SK-N-SH treated with all-trans-retinoic acid at 6 μM for 48 hours (cell line): ENCODE measurements around the gene OPN4.
"Not testable (repeated sequence)": the region's sequence is repeated elsewhere in the genome, so short reads cannot be mapped to it uniquely, and the experiment has no call there.

ENCODE experiments used
- ATAC-seq: fragments of 200-7000 bp; cut with Tn5 transposase; 3 replicates; pipeline ENCODE4 v1.9.1; 2020; ENCODE audit warnings: mild to moderate bottlenecking, moderate library complexity
- ARNTL ChIP-seq: fragments of 450-650 bp; formaldehyde crosslinking; IDR thresholded peaks from 2 replicates; pipeline ENCODE4 v1.5.0; 2020; ENCODE audit warnings: low read depth, mild to moderate bottlenecking, moderate library complexity, borderline replicate concordance
- BACH2 ChIP-seq: fragments of 250-450 bp; sonication (Bioruptor Pico); IDR thresholded peaks from 2 replicates; pipeline ENCODE4 v1.9.0; 2021; ENCODE audit warnings: mild to moderate bottlenecking, borderline replicate concordance
- CREB5 ChIP-seq: fragments of 250-450 bp; sonication (Bioruptor Pico); IDR thresholded peaks from 2 replicates; pipeline ENCODE4 v1.5.1; 2020; ENCODE audit warnings: low read depth, mild to moderate bottlenecking, moderate library complexity
- CSDC2 ChIP-seq: fragments of 250-450 bp; sonication (Bioruptor Pico); IDR thresholded peaks from 2 replicates; pipeline ENCODE4 v1.5.0; 2020; ENCODE audit warnings: mild to moderate bottlenecking, moderate library complexity
- CSRNP3 ChIP-seq: fragments of 250-450 bp; sonication (Bioruptor Pico); IDR thresholded peaks from 2 replicates; pipeline ENCODE4 v1.5.1; 2021; ENCODE audit warnings: mild to moderate bottlenecking, moderate library complexity
- ESRRG ChIP-seq: fragments of 250-450 bp; sonication (Bioruptor Pico); IDR thresholded peaks from 2 replicates; pipeline ENCODE4 v1.6.1; 2021; ENCODE audit warnings: mild to moderate bottlenecking
- GLIS3 ChIP-seq: fragments of 250-450 bp; sonication (Bioruptor Pico); IDR thresholded peaks from 2 replicates; pipeline ENCODE4 v1.5.0; 2020; ENCODE audit warnings: mild to moderate bottlenecking, moderate library complexity
- OSR1 ChIP-seq: fragments of 250-450 bp; sonication (Bioruptor Pico); IDR thresholded peaks from 2 replicates; pipeline ENCODE4 v1.8.0; 2022; ENCODE audit warnings: moderate library complexity, mild to moderate bottlenecking, inconsistent platforms
- POU6F1 ChIP-seq: fragments of 250-450 bp; sonication (Bioruptor Pico); IDR thresholded peaks from 2 replicates; pipeline ENCODE4 v1.8.0; 2021; ENCODE audit warnings: low read depth, mild to moderate bottlenecking, moderate library complexity, borderline replicate concordance
- PPARA ChIP-seq: fragments of 250-450 bp; sonication (Bioruptor Pico); IDR thresholded peaks from 2 replicates; pipeline ENCODE4 v1.5.0; 2020; ENCODE audit warnings: mild to moderate bottlenecking, borderline replicate concordance
- RARB ChIP-seq: fragments of 250-450 bp; sonication (Bioruptor Pico); IDR thresholded peaks from 2 replicates; pipeline ENCODE4 v1.8.0; 2021; ENCODE audit warnings: mild to moderate bottlenecking, moderate library complexity
- SNAI2 ChIP-seq: fragments of 250-450 bp; sonication (Bioruptor Pico); IDR thresholded peaks from 2 replicates; pipeline ENCODE4 v1.5.0; 2020; ENCODE audit warnings: mild to moderate bottlenecking, moderate library complexity
- TCF4 ChIP-seq: fragments of 250-450 bp; sonication (Bioruptor Pico); IDR thresholded peaks from 2 replicates; pipeline ENCODE4 v1.8.0; 2021; ENCODE audit warnings: mild to moderate bottlenecking, moderate library complexity, borderline replicate concordance
- TOX ChIP-seq: fragments of 250-450 bp; sonication (Bioruptor Pico); IDR thresholded peaks from 2 replicates; pipeline ENCODE4 v1.8.0; 2021; ENCODE audit warnings: mild to moderate bottlenecking, moderate library complexity, borderline replicate concordance
- ZC3H10 ChIP-seq: fragments of 250-450 bp; sonication (Bioruptor Pico); IDR thresholded peaks from 2 replicates; pipeline ENCODE4 v1.5.1; 2021; ENCODE audit warnings: mild to moderate bottlenecking, moderate library complexity
- ZFP3 ChIP-seq: fragments of 250-450 bp; sonication (Bioruptor Pico); IDR thresholded peaks from 2 replicates; pipeline ENCODE4 v1.5.0; 2020; ENCODE audit warnings: mild to moderate bottlenecking, moderate library complexity
- ZNF565 ChIP-seq: fragments of 450-650 bp; formaldehyde crosslinking; conservative IDR thresholded peaks from 2 replicates; pipeline ENCODE4 v1.5.0; 2020; ENCODE audit warnings: low read depth, mild to moderate bottlenecking, moderate library complexity
- ZNF70 ChIP-seq: fragments of 450-650 bp; formaldehyde crosslinking; IDR thresholded peaks from 2 replicates; pipeline ENCODE4 v1.5.0; 2020; ENCODE audit warnings: mild to moderate bottlenecking, moderate library complexity
- TF ChIP-seq, protein P1 (sequence below): fragments of 250-450 bp; sonication (Bioruptor Pico); IDR thresholded peaks from 2 replicates; pipeline ENCODE4 v1.5.0; 2020; ENCODE audit warnings: mild to moderate bottlenecking, moderate library complexity
- TF ChIP-seq, protein P2 (sequence below): fragments of 250-450 bp; sonication (Bioruptor Pico); IDR thresholded peaks from 2 replicates; pipeline ENCODE4 v1.8.0; 2020; ENCODE audit warnings: mild to moderate bottlenecking, moderate library complexity, borderline replicate concordance

Gene OPN4

GRCh38 chr10:86614853-86615252 is 39.5 kb upstream of the OPN4 start:
- TF ChIP-seq POU6F1 (CRISPR knock-in tag) (no peak), ZC3H10 (CRISPR knock-in tag) (no peak), ARNTL (CRISPR knock-in tag) (no peak), BACH2 (CRISPR knock-in tag) (no peak), ZNF70 (CRISPR knock-in tag) (no peak), RARB (CRISPR knock-in tag) (no peak), CSRNP3 (CRISPR knock-in tag) (no peak), TOX (CRISPR knock-in tag) (no peak), TCF4 (CRISPR knock-in tag) (no peak), SNAI2 (CRISPR knock-in tag) (no peak), PPARA (CRISPR knock-in tag) (no peak), CSDC2 (CRISPR knock-in tag) (no peak), ZFP3 (CRISPR knock-in tag) (no peak)
- TF ChIP-seq, protein P1, sequence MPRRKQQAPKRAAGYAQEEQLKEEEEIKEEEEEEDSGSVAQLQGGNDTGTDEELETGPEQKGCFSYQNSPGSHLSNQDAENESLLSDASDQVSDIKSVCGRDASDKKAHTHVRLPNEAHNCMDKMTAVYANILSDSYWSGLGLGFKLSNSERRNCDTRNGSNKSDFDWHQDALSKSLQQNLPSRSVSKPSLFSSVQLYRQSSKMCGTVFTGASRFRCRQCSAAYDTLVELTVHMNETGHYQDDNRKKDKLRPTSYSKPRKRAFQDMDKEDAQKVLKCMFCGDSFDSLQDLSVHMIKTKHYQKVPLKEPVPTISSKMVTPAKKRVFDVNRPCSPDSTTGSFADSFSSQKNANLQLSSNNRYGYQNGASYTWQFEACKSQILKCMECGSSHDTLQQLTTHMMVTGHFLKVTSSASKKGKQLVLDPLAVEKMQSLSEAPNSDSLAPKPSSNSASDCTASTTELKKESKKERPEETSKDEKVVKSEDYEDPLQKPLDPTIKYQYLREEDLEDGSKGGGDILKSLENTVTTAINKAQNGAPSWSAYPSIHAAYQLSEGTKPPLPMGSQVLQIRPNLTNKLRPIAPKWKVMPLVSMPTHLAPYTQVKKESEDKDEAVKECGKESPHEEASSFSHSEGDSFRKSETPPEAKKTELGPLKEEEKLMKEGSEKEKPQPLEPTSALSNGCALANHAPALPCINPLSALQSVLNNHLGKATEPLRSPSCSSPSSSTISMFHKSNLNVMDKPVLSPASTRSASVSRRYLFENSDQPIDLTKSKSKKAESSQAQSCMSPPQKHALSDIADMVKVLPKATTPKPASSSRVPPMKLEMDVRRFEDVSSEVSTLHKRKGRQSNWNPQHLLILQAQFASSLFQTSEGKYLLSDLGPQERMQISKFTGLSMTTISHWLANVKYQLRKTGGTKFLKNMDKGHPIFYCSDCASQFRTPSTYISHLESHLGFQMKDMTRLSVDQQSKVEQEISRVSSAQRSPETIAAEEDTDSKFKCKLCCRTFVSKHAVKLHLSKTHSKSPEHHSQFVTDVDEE (CRISPR knock-in tag), result no peak
- no peak for ATAC-seq

DNA sequence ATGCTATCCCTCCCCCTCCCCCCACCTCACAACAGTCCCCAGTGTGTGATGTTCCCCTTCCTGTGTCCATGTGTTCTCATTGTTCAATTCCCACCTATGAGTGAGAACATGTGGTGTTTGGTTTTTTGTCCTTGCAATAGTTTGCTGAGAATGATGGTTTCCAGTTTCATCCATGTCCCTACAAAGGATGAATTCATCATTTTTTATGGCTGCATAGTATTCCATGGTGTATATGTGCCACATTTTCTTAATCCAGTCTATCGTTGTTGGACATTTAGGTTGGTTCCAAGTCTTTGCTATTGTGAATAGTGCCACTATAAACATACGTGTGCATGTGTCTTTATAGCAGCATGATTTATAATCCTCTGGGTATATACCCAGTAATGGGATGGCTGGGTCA is 37.1 kb upstream of the OPN4 start:
- ATAC-seq, result not testable (repeated sequence)

GRCh38 chr10:86628311-86628710 is 26.0 kb upstream of the OPN4 start:
- no peak for TF ChIP-seq SNAI2 (CRISPR knock-in tag)
- TF ChIP-seq CREB5 (CRISPR knock-in tag), result no peak
- TF ChIP-seq RARB (CRISPR knock-in tag), result no peak
- no peak for TF ChIP-seq CSDC2 (CRISPR knock-in tag)
- no peak for TF ChIP-seq ZNF565
- TF ChIP-seq, protein P2, sequence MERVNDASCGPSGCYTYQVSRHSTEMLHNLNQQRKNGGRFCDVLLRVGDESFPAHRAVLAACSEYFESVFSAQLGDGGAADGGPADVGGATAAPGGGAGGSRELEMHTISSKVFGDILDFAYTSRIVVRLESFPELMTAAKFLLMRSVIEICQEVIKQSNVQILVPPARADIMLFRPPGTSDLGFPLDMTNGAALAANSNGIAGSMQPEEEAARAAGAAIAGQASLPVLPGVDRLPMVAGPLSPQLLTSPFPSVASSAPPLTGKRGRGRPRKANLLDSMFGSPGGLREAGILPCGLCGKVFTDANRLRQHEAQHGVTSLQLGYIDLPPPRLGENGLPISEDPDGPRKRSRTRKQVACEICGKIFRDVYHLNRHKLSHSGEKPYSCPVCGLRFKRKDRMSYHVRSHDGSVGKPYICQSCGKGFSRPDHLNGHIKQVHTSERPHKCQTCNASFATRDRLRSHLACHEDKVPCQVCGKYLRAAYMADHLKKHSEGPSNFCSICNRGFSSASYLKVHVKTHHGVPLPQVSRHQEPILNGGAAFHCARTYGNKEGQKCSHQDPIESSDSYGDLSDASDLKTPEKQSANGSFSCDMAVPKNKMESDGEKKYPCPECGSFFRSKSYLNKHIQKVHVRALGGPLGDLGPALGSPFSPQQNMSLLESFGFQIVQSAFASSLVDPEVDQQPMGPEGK (CRISPR knock-in tag), result no peak
- TF ChIP-seq, protein P1 (CRISPR knock-in tag), result no peak
- no peak for TF ChIP-seq OSR1 (CRISPR knock-in tag)
- TF ChIP-seq GLIS3 (CRISPR knock-in tag), result no peak
- no peak for TF ChIP-seq BACH2 (CRISPR knock-in tag)
- no peak for TF ChIP-seq ZNF70 (CRISPR knock-in tag)
- no peak for TF ChIP-seq POU6F1 (CRISPR knock-in tag)
- no peak for TF ChIP-seq ESRRG (CRISPR knock-in tag)
- TF ChIP-seq ZFP3 (CRISPR knock-in tag), result no peak
- no peak for TF ChIP-seq ZC3H10 (CRISPR knock-in tag)
- no peak for TF ChIP-seq TOX (CRISPR knock-in tag)
- no peak for ATAC-seq
